ENCODE results near the gene FAF1.

FAF1 gene

GRCh38 chr1:50611675-50612074, 348.4 kb downstream of the FAF1 start:
- DNase-seq, result no peak

- no peak for DNase-seq
These were observed 349.5 kb downstream of the FAF1 start for GRCh38 chr1:50610563-50610962.

GRCh38 chr1:50609508-50609907, 350.6 kb downstream of the FAF1 start:
- no peak for DNase-seq

GRCh38 chr1:50605186-50605875, 354.7 kb downstream of the FAF1 start:
- DNase-seq, result peak; percentile 47

GRCh38 chr1:50604580-50604979, 355.5 kb downstream of the FAF1 start:
- no peak for DNase-seq

- peak; percentile 41 for DNase-seq
These were observed 356.5 kb downstream of the FAF1 start for GRCh38 chr1:50603274-50604271.

- no peak for DNase-seq
These were observed 360.5 kb downstream of the FAF1 start for GRCh38 chr1:50599546-50599945.

DNA sequence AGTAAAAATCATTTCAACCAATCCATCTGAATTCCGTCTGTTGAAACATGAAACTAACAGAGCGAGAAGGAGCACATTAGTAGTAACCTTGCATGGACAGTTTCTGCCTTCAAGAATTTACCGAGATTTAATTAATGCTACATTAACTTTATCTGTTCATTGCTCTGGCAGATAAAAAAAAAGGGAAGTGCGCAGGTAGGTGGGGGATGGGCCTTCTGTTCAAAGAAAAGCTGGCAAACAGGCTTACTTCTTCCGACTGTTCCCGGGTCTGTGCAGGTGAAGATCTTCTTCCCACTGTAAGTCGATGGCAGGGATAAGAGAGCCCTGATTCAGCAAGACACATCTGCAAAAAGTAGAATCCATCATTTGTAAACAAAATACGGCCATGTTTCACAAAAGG, 364.2 kb downstream of the FAF1 start:
- DNase-seq, result no peak

- no peak for DNase-seq
These were observed 366.6 kb downstream of the FAF1 start for GRCh38 chr1:50593515-50593914.

DNA sequence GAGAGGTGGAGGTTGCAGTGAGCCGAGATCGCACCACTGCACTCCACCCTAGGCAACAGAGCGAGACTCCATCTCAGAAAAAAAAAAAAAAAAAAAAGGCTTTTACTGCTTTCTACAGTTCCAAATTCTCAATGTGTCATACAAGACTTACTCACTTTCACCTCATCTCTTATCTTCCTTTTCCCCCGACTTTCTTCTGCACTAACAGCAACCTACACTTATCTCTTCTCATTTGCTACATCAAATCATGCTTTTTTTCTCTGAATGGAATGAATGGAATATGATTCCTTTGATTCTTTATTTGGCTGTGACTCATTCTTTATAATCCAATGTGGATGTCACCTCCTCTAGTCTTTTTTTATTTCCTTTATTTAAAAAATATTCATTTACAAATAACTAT, 368.5 kb downstream of the FAF1 start:
- DNase-seq, result peak; percentile 1

DNA sequence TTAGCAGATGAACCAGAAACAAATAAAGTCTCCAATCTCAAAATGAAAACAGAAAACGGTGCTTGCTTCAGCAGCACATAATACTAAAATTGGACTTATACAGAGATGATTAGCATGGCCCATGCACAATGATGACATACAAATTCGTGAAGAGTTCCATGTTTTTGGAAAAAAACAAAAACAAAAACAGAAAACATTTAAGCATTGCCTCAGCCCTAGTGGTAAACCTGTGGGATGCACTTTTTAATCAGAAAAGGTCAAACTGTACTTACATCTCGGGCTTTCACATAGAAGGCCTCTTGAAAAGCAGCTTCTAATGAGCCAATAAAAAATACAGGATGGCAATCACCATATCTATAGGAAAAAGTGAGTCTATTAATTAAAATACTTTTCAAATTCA, 377.7 kb downstream of the FAF1 start:
- no peak for DNase-seq

- DNase-seq, result no peak
These were observed 390.0 kb downstream of the FAF1 start for GRCh38 chr1:50570066-50570468.

DNA sequence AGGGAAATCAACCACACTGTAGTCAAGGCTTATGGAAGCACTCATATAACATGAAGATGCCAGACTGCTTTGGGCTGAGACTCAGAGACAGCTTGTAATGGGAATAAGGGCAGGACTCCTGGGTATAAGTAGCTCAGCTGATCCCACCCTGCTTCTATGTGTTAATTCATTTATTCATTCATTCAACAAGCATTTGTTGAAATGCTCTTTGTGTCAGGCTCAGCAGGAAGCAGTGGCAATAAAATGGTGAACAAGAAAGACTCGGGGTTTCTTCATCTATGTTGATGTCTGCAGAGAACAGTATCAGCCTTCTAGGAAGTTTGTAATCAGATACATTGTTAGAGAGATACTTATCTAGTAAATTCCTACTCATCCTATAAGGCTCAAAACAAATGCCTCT, 391.3 kb downstream of the FAF1 start:
- no peak for DNase-seq

DNA sequence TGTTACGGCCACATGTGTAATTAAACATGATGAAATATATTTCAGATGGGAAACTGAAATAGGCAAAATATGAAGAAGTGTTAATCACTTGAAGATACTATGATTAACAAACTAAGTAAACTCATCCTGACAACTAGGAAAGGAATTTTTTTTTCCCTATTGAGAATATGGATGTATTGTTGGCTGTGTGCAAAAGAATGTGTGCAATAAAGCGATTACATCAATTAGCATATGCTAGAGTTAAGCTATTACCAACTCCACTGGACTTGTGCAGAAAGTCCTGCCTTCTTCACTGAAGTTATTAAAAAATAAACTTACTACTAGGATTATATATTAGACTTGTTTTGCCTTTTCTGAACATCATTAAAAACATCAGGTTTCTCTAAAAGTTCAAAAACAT, 393.7 kb downstream of the FAF1 start:
- DNase-seq, result no peak

- DNase-seq, result no peak
These were observed 395.6 kb downstream of the FAF1 start for GRCh38 chr1:50564417-50564816.

DNA sequence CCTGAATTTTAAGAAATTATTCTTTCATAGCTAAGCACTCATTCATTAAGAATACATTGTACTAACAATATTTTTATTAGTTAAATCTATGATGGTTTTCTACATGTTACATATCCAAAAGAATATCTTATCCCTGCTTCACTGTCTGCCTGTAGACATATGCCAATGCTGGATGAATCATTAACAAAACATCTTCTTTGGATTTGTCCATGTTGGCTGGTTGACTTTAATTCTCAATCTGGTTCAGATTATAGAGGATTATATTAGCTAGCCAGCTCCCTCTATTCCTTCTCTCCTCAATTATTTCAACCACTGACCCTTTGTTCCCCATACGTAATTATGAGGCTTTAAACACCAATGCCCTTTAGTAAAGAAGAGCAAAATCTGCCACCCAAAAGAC, 398.0 kb downstream of the FAF1 start:
- no peak for DNase-seq

GRCh38 chr1:50559421-50559820, 400.6 kb downstream of the FAF1 start:
- no peak for DNase-seq

DNA sequence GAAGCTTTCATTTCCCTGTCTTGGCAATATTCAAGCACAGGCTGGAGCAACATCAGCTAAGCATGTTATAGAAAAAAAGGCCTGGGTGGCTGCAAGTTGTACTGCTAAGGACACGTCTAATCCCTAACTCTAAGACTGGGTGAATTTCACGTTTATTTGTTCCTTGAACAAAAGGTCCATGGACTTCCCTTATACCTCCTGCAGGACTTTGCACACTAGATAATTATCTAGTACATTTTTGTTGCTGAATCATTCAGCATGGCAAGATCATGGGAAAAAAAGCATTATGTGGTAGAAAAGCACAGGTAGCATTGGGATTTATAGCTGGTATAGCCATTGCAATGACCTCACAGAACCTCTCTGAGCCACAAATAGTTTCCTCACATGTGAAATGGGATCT, 406.1 kb downstream of the FAF1 start:
- no peak for DNase-seq

GRCh38 chr1:50548243-50548642, 411.8 kb downstream of the FAF1 start:
- peak; percentile 1 for DNase-seq

GRCh38 chr1:50542362-50542761, 417.7 kb downstream of the FAF1 start:
- no peak for DNase-seq

DNA sequence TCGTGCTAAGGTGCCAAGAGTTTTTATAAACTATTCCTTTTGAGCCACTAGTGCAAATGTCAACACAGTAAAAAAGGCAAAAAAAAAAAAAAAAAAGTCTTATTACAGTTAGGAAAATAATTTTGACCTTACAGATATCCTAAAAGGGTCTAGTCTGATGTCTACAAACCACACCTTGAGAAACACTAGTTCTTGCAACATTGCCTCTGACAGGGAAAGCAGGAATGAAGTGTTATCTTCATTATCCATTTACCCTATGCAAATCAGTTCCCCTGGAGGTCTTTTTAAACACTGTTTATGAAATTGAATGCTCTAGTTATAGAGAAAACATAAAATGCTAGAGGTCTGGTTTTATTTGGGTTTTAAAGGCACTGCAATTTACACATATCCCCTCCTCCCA, 421.6 kb downstream of the FAF1 start:
- DNase-seq, result no peak

- no peak for DNase-seq
These were observed 428.5 kb downstream of the FAF1 start for GRCh38 chr1:50531601-50532000.

GRCh38 chr1:50531027-50531426, 429.0 kb downstream of the FAF1 start:
- DNase-seq, result no peak

DNA sequence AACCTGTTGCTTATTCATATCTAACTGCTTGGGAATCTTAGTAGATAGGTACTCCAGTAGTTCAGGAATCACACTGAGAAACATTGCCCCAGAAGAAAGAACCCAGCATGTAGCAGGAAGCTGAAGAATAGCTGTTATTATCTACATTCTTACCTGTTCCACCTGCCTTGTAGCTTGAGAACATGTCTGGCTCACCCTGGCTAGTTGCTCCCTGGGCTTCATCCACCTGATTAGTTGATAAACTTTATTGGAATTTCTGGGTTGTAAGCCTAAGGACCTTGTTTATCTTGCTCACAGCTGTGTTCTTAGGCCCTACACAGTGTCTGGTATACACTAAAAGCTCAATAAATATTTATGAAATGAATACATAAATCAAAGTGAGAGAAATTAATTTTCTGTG, 430.6 kb downstream of the FAF1 start:
- no peak for DNase-seq
